ENCODE measurements around the gene RBBP8NL. TPM values are rescaled to one million over a fixed set of nuclear protein-coding genes. Genes with fewer than 3 reads are reported as not detected.
A peak's percentile ranks its signal among the peaks of the same experiment; 100 is the strongest.

RBBP8NL gene
- total and polyA plus RNA-seq, 2 experiments from 2014 or later = 0.10 to 1.1 TPM

DNA sequence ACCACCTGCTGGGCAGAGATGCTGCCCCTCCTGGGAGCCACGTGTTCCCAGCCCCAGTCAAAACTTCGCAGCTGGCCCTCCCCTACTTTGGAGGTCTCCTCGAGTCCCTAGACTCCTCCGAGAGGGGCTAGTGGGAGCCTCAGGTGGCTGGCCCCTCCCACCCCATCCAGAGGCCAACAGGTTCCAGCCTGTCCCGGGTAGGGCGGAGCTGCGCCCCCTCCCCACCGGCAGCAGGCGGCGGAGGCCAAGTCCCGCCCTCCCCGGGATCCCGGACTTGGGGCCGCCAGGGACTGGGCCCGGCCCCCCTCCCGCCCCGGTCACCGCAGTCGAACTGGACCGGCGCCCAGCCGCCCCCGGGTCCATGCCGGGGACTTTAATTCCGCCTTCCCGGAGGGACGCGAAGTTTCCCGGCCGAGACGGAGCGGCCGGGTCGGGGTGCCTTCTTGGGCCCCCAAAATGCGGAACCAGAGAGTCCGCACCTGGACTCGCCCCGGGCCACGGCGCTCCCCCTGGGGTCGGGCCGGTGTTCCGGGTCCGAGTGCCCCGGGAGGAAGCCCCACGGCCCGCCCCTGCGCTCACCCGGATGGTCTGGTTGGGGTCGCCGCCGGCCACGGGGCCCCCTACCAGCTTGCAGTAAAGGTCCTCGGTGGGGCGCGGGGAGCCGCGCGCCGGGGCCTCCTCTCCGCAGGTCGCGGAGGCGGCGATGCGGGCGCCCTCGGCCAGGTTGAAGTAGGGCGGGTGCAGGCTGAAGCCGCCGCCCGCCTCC is 60.8 kb downstream of the RBBP8NL start:
- Histone ChIP-seq H3K27me3 (ENCODE audit: insufficient read depth) (no peaks in the 10 kb centered on the region), H3K9me2 (ENCODE audit: insufficient read depth) (no peaks in the 10 kb centered on the region), H3F3A (replicated peaks; ENCODE audit: low read depth) (peaks cover 33% of the 10 kb centered on the region), H3K27ac (ENCODE audit: low read depth) (peak overlapping the region; percentile 99), H2AFZ (no peak overlapping the region), H4K20me1 (replicated peaks; ENCODE audit: insufficient read depth) (peaks cover 6% of the 10 kb centered on the region), H3K79me2 (replicated peaks; ENCODE audit: insufficient read depth) (peaks cover 49% of the 10 kb centered on the region), H3K4me1 (ENCODE audit: insufficient read depth) (peaks cover 62% of the 10 kb centered on the region), H3K36me3 (ENCODE audit: insufficient read depth) (no peaks in the 10 kb centered on the region), H3K4me3 (peak overlapping the region; percentile 88), H3K4me2 (peak overlapping the region; percentile 97)
- H3K4me3 Mint-ChIP-seq = peak overlapping the region; percentile 67
- ATAC-seq (peak; percentile 28), DNase-seq (ENCODE audit: low spot score) (peak; percentile 91)
- TF ChIP-seq ZNF331 (CRISPR knock-in tag; IDR thresholded peaks at IDR 0.05; ENCODE audit: low read depth) (no peak), POLR2AphosphoS5 (IDR thresholded peaks at IDR 0.05; ENCODE audit: low read depth) (peak; percentile 35; the same call in 1 of the 2 replicates)
- H3K4me1 Mint-ChIP-seq = peaks cover 48% of the 10 kb centered on the region
- H3K9me3 Mint-ChIP-seq = no peaks in the 10 kb centered on the region
- peaks cover 3% of the 10 kb centered on the region; the same call in 2 of the 3 replicates for H3K36me3 Mint-ChIP-seq (ENCODE audit: low read depth)
- peaks cover 26% of the 10 kb centered on the region for H3K27me3 Mint-ChIP-seq (ENCODE audit: insufficient read depth, low read depth, poor library complexity)
- no peak overlapping the region for H3K27ac Mint-ChIP-seq

GRCh38 chr20:62365814-62366369 is 61.4 kb downstream of the RBBP8NL start:
- Histone ChIP-seq H3K36me3 (ENCODE audit: insufficient read depth) (no peaks in the 10 kb centered on the region), H3K79me2 (replicated peaks; ENCODE audit: insufficient read depth) (peaks cover 55% of the 10 kb centered on the region), H3K9me2 (ENCODE audit: insufficient read depth) (no peaks in the 10 kb centered on the region), H3K27me3 (ENCODE audit: insufficient read depth) (no peaks in the 10 kb centered on the region), H2AFZ (no peak overlapping the region), H3K27ac (ENCODE audit: low read depth) (peak overlapping the region; percentile 99), H3K4me3 (peak overlapping the region; percentile 88), H3K4me1 (ENCODE audit: insufficient read depth) (peaks cover 69% of the 10 kb centered on the region), H4K20me1 (replicated peaks; ENCODE audit: insufficient read depth) (peaks cover 6% of the 10 kb centered on the region), H3F3A (replicated peaks; ENCODE audit: low read depth) (peaks cover 33% of the 10 kb centered on the region), H3K4me2 (peak overlapping the region; percentile 97)
- Mint-ChIP-seq H3K9me3 (no peaks in the 10 kb centered on the region), H3K4me3 (peak overlapping the region; percentile 67), H3K27ac (no peak overlapping the region), H3K36me3 (ENCODE audit: low read depth) (peaks cover 3% of the 10 kb centered on the region; the same call in 2 of the 3 replicates), H3K27me3 (ENCODE audit: insufficient read depth, low read depth, poor library complexity) (peaks cover 26% of the 10 kb centered on the region), H3K4me1 (peaks cover 51% of the 10 kb centered on the region)
- peak; percentile 4 for ATAC-seq
- peak; percentile 67 for DNase-seq (ENCODE audit: low spot score)
- TF ChIP-seq CREB1 (CRISPR knock-in tag; IDR thresholded peaks at IDR 0.05; ENCODE audit: low read depth) (no peak), CTCF (conservative IDR thresholded peaks at IDR 0.05; ENCODE audit: low read depth in 2 of 2) (no peak), JUNB (IDR thresholded peaks at IDR 0.05; ENCODE audit: unreplicated experiment) (no peak), NANOG (IDR thresholded peaks at IDR 0.05; ENCODE audit: borderline replicate concordance) (no peak), EZH2phosphoT487 (IDR thresholded peaks at IDR 0.05; ENCODE audit: unreplicated experiment) (no peak)
- TF ChIP-seq, protein P1, sequence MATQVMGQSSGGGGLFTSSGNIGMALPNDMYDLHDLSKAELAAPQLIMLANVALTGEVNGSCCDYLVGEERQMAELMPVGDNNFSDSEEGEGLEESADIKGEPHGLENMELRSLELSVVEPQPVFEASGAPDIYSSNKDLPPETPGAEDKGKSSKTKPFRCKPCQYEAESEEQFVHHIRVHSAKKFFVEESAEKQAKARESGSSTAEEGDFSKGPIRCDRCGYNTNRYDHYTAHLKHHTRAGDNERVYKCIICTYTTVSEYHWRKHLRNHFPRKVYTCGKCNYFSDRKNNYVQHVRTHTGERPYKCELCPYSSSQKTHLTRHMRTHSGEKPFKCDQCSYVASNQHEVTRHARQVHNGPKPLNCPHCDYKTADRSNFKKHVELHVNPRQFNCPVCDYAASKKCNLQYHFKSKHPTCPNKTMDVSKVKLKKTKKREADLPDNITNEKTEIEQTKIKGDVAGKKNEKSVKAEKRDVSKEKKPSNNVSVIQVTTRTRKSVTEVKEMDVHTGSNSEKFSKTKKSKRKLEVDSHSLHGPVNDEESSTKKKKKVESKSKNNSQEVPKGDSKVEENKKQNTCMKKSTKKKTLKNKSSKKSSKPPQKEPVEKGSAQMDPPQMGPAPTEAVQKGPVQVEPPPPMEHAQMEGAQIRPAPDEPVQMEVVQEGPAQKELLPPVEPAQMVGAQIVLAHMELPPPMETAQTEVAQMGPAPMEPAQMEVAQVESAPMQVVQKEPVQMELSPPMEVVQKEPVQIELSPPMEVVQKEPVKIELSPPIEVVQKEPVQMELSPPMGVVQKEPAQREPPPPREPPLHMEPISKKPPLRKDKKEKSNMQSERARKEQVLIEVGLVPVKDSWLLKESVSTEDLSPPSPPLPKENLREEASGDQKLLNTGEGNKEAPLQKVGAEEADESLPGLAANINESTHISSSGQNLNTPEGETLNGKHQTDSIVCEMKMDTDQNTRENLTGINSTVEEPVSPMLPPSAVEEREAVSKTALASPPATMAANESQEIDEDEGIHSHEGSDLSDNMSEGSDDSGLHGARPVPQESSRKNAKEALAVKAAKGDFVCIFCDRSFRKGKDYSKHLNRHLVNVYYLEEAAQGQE (IDR thresholded peaks at IDR 0.05; ENCODE audit: unreplicated experiment) = no peak
- TF ChIP-seq, protein P2, sequence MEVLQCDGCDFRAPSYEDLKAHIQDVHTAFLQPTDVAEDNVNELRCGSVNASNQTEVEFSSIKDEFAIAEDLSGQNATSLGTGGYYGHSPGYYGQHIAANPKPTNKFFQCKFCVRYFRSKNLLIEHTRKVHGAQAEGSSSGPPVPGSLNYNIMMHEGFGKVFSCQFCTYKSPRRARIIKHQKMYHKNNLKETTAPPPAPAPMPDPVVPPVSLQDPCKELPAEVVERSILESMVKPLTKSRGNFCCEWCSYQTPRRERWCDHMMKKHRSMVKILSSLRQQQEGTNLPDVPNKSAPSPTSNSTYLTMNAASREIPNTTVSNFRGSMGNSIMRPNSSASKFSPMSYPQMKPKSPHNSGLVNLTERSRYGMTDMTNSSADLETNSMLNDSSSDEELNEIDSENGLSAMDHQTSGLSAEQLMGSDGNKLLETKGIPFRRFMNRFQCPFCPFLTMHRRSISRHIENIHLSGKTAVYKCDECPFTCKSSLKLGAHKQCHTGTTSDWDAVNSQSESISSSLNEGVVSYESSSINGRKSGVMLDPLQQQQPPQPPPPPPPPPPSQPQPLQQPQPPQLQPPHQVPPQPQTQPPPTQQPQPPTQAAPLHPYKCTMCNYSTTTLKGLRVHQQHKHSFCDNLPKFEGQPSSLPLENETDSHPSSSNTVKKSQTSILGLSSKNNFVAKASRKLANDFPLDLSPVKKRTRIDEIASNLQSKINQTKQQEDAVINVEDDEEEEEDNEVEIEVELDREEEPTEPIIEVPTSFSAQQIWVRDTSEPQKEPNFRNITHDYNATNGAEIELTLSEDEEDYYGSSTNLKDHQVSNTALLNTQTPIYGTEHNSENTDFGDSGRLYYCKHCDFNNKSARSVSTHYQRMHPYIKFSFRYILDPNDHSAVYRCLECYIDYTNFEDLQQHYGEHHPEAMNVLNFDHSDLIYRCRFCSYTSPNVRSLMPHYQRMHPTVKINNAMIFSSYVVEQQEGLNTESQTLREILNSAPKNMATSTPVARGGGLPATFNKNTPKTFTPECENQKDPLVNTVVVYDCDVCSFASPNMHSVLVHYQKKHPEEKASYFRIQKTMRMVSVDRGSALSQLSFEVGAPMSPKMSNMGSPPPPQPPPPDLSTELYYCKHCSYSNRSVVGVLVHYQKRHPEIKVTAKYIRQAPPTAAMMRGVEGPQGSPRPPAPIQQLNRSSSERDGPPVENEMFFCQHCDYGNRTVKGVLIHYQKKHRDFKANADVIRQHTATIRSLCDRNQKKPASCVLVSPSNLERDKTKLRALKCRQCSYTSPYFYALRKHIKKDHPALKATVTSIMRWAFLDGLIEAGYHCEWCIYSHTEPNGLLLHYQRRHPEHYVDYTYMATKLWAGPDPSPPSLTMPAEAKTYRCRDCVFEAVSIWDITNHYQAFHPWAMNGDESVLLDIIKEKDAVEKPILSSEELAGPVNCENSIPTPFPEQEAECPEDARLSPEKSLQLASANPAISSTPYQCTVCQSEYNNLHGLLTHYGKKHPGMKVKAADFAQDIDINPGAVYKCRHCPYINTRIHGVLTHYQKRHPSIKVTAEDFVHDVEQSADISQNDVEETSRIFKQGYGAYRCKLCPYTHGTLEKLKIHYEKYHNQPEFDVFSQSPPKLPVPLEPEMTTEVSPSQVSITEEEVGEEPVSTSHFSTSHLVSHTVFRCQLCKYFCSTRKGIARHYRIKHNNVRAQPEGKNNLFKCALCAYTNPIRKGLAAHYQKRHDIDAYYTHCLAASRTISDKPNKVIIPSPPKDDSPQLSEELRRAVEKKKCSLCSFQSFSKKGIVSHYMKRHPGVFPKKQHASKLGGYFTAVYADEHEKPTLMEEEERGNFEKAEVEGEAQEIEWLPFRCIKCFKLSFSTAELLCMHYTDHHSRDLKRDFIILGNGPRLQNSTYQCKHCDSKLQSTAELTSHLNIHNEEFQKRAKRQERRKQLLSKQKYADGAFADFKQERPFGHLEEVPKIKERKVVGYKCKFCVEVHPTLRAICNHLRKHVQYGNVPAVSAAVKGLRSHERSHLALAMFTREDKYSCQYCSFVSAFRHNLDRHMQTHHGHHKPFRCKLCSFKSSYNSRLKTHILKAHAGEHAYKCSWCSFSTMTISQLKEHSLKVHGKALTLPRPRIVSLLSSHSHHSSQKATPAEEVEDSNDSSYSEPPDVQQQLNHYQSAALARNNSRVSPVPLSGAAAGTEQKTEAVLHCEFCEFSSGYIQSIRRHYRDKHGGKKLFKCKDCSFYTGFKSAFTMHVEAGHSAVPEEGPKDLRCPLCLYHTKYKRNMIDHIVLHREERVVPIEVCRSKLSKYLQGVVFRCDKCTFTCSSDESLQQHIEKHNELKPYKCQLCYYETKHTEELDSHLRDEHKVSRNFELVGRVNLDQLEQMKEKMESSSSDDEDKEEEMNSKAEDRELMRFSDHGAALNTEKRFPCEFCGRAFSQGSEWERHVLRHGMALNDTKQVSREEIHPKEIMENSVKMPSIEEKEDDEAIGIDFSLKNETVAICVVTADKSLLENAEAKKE (CRISPR knock-in tag; IDR thresholded peaks at IDR 0.05) = no peak

All from GM23338 (cell line).